ENCODE data around the gene RNF128. TPM values are rescaled to one million over a fixed set of nuclear protein-coding genes. Genes with fewer than 3 reads are reported as not detected.
"Not testable (repeated sequence)": the region's sequence is repeated elsewhere in the genome, so short reads cannot be mapped to it uniquely, and the experiment has no call there.

RNF128 gene
- total RNA-seq, 1 donor from 2014 or later: 14.8 TPM

GRCh38 chrX:106802388-106803275, 76.1 kb downstream of the RNF128 start, which contains the start of gene TBC1D8B:
TBC1D8B (plus strand) TSS chrX:106802673; CDS start chrX:106802854, 181 bp downstream.
- no peak for TF ChIP-seq CTCF (conservative IDR thresholded peaks at IDR 0.05)
- no peaks in the 10 kb centered on the region for H3K9me3 Mint-ChIP-seq
- peak within 1 kb of the TSS; percentile 98 for H3K4me3 Mint-ChIP-seq
- H3K36me3 Mint-ChIP-seq: no peaks in the 10 kb centered on the region
- DNase-seq (ENCODE audit: extremely low spot score, unreplicated experiment): peak; percentile 68
- no peaks in the 10 kb centered on the region for H3K4me1 Mint-ChIP-seq (ENCODE audit: unreplicated experiment)
- H3K27ac Mint-ChIP-seq: peak within 1 kb of the TSS; percentile 91
- H3K27me3 Mint-ChIP-seq: peaks cover 22% of the 10 kb centered on the region

GRCh38 chrX:106811131-106811910, 84.8 kb downstream of the RNF128 start:
- H3K4me3 Mint-ChIP-seq: no peak overlapping the region

GRCh38 chrX:106812930-106813329, 86.4 kb downstream of the RNF128 start:
- not testable (repeated sequence) for H3K27me3 Mint-ChIP-seq; H3K9me3 Mint-ChIP-seq; H3K36me3 Mint-ChIP-seq; DNase-seq (ENCODE audit: extremely low spot score, unreplicated experiment); H3K4me1 Mint-ChIP-seq (ENCODE audit: unreplicated experiment); H3K27ac Mint-ChIP-seq; H3K4me3 Mint-ChIP-seq

More at GRCh38 chrX:106811131-106811910, 84.8 kb downstream of the RNF128 start:
- Mint-ChIP-seq H3K4me1 (ENCODE audit: unreplicated experiment) (no peaks in the 10 kb centered on the region), H3K9me3 (no peaks in the 10 kb centered on the region), H3K36me3 (no peaks in the 10 kb centered on the region), H3K27me3 (no peaks in the 10 kb centered on the region), H3K27ac (no peak overlapping the region)
- no peak for TF ChIP-seq CTCF (conservative IDR thresholded peaks at IDR 0.05)
- no peak for DNase-seq (ENCODE audit: extremely low spot score, unreplicated experiment)

GRCh38 chrX:106814093-106814492, 87.6 kb downstream of the RNF128 start:
- not testable (repeated sequence) for H3K36me3 Mint-ChIP-seq; H3K4me1 Mint-ChIP-seq (ENCODE audit: unreplicated experiment); DNase-seq (ENCODE audit: extremely low spot score, unreplicated experiment); H3K4me3 Mint-ChIP-seq; H3K9me3 Mint-ChIP-seq; H3K27ac Mint-ChIP-seq; H3K27me3 Mint-ChIP-seq

Other genes starting within 250 kb of the RNF128 start
- gene RADX, start 114.7 kb upstream of the RNF128 start, total RNA-seq (ENCODE audit: low replicate concordance): 5.3 and 7.2 TPM in 2 replicates
- gene TBC1D8B, start 76.0 kb downstream of the RNF128 start, total RNA-seq (ENCODE audit: low replicate concordance): 6.9 and 10.6 TPM in 2 replicates
- 3.4 TPM in 1 of 2 replicates, not detected in the other for gene RIPPLY1, start 176.6 kb downstream of the RNF128 start, total RNA-seq (ENCODE audit: low replicate concordance)
- 4.7 and 4.9 TPM in 2 replicates for gene CLDN2, start 193.7 kb downstream of the RNF128 start, total RNA-seq (ENCODE audit: low replicate concordance)

Measured in type B pancreatic cell (in vitro differentiated cells).